ENCODE measurements around the gene HOXD10. TPM values are rescaled to one million over a fixed set of nuclear protein-coding genes. Genes with fewer than 3 reads are reported as not detected.

HOXD10 gene
- total RNA-seq, 1 experiment from 2014 or later, result not detected

DNA sequence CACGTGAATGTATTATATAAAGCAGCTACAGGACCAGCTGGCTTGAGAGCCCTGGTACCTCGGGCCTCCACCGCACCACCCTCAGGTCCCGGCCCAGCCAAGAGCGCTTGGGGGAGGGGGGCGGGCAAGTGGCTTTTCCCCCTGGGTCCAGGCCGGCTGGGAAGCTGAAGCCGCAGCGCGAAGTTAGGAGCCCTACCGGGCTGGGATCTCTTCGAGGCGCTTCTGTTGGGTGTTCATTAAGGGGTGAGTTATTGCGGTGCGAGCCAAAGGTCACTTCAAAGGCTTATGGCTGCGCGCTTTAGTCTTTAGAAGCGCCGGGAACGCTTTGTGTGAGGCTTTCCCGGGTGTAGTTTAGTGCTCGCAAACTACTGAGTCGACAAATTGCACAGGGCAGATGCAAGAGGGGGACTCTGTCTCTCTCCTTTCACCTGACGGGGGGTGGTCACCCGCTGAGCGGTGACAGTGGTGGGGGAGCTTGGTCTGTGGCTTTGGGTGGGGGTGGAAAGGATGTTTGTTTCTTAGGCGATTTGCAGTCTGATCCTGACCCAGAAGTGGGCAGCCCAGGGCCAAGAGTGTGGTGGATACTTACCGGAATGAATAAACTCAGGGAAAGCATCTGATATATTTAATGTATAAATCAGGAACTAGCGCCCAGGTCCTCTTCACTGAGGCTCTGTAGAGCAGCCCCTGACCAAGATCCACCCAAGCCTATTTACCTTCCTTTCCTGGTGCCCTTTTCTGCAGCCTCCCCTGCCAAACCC lies 46.5 kb downstream of the HOXD10 start:
- DNase-seq (ENCODE audit: low spot score), result no peak

DNA sequence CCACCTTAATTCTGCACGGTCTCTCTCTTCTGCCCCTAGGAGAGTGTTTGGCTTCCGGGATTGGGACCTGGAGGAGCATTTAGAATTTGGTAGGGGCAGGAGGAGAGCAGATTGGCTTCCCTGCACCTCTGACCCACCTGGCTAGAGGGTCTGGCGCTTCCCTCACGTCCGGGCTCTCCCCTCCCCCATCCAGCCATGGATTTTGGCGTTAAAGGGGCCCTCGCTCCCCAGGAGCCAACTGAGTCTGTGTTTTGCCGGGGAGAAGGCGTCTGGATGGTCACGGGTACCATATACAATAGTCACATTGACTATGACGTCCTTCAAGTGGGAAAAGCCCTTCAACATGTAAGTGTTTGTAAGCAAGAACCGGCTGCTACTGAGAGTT lies 47.1 kb downstream of the HOXD10 start:
- DNase-seq (ENCODE audit: low spot score), result no peak

DNA sequence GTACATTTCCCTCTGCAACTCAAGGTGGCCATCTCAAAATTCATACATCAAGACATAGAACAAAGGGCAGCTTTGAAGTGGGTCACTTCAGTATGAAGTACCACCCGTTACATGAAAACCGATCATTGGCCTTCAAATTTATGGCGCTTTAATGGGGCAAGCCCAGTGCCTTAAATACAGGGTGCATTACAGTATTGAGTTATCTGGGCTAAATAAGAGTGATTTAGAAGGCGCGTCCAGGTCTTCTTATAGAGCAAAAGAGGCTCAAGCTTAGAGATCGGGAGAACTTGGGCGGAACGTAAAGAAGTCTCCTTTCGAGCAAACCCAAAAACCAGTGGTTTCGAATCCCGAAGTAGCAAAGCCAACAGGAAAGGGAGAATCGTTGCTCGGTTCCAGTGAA lies 47.6 kb downstream of the HOXD10 start:
- no peak for DNase-seq (ENCODE audit: low spot score)

DNA sequence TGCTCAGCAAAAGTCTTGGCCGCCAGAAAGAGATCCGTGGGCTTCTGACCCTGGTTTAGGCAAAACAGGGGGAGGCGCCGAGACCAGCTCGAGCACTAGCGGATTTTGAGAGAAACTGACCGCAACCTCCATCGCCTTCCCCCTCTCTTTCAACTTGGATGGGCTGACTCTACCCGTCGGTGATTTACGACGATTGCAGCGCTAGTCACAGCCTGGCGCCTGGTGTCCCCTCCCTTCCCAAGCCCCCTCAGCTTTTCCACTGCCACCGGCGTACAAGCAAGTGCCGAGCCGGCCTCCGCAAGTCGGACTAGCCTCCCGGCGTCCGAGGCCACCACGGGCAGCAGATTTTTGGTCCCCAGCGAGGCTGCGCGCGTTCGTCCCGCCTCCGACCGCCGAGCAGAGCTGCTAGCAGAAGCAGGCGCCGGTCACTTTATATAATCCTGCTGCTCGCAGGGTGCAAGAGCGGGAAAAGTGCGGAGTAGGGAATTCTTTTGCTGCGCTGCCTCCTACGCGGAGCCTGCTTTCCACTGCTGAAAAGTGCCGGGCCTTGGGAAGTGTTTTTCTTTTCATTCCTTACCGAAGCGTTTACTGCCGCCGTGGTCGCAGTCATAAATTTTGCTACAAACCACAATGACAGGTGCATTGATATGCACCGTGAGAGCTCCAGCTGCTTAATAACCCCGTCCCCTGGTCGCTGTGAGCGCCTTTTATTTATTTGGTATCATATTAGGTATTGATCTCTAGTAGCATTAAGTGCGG lies 48.2 kb downstream of the HOXD10 start:
- no peak for DNase-seq (ENCODE audit: low spot score)

DNA sequence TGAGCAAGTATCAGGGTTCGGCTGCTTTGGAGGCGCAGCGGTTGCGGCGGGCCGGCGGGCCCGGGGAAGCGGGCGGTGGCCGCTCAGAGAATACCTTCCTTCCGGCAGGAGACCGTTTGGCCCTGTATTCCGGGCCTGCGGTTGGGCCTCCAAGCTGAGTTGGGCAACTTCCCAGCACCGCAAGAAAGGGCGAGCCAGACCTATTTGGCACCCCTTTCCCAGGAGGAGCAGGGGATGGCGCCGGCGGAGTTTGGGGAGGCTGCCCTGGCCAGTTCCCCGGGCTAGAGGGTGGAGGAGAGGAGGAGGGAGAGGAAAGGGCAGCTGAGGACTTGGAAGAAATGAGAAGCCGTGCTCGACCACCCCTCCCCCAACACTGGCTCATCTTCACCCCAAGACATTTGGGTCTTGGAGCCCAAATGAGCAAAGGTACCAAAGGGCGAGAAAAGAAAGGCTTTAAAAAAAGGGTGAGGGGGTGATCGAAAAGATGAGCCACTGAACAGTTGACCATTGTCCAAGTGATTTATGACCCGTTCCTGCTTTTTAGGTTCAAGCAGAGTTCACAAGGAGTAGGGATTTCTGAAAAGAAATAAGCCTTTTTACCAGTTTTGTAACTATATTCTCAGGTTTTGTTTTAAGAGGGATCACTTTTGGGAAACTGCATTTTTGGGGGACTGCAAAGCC lies 48.9 kb downstream of the HOXD10 start:
- no peak for DNase-seq (ENCODE audit: low spot score)

DNA sequence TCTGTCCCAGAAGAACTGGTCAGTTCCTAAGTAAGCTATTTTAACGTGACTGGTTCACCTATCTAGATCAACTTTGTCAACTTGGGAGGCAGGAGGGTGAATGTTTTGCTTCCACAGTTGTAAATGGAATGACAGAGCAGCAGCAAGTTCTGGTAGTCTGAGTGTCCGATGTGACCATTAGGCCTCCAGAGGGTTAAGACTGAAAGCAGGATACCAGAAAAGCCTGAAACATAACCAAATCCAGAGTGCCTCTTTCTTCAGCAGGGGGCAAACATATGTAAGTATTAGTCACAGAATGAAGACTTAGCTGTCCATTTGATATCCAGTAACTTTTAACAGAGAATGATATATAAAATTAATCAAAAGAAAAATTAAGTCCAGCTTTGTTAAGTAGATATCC lies 49.7 kb downstream of the HOXD10 start:
- DNase-seq (ENCODE audit: low spot score), result no peak

DNA sequence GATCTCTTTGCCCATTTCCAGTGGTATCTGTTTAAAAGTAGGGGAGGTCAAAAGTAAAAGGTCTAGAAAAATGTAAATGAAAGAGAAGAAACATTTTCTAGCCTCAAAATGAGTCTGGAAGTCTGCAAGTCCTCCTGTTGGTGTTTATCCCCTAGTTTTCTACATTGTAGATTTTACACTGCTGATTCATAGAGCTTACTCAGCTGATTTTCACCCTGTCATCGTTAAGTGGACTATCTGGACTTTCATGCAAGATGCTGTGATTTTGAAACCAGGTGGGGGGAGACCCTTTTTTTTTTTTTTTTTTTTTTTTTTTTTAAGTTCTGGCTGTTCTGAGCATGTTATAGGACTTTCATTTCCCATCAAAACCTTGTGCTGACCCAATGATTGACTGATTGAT lies 50.8 kb downstream of the HOXD10 start:
- no peak for DNase-seq (ENCODE audit: low spot score)

DNA sequence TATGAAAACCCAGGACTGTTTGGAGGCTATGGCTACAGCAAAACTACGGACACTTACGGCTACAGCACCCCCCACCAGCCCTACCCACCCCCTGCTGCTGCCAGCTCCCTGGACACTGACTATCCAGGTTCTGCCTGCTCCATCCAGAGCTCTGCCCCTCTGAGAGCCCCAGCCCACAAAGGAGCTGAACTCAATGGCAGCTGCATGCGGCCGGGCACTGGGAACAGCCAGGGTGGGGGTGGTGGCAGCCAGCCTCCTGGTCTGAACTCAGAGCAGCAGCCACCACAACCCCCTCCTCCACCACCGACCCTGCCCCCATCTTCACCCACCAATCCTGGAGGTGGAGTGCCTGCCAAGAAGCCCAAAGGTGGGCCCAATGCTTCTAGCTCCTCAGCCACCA lies 52.6 kb downstream of the HOXD10 start:
- no peak for DNase-seq (ENCODE audit: low spot score)

Other genes with a start within 250 kb of the HOXD10 start
- 9.4 and 19.8 TPM in 2 replicates for gene LNPK, start 114.5 kb upstream of the HOXD10 start, total RNA-seq (2014; rRNA removed; shearing (Covaris generic))
- not detected in 2 replicates for gene EVX2, start 32.8 kb upstream of the HOXD10 start, total RNA-seq (2014; rRNA removed; shearing (Covaris generic))
- 3.1 and 4.8 TPM in 2 replicates for gene HOXD13, start 24.1 kb upstream of the HOXD10 start, total RNA-seq (2014; rRNA removed; shearing (Covaris generic))
- not detected in 2 replicates for gene HOXD12, start 17.0 kb upstream of the HOXD10 start, total RNA-seq (2014; rRNA removed; shearing (Covaris generic))
- gene HOXD11, start 9.5 kb upstream of the HOXD10 start, total RNA-seq (2014; rRNA removed; shearing (Covaris generic)), result not detected in 2 replicates
- 1.1 and 2.1 TPM in 2 replicates for gene HOXD9, start 5.9 kb downstream of the HOXD10 start, total RNA-seq (2014; rRNA removed; shearing (Covaris generic))
- gene HOXD8, start 12.9 kb downstream of the HOXD10 start, total RNA-seq (2014; rRNA removed; shearing (Covaris generic)), result not detected in 2 replicates
- gene HOXD4, start 34.8 kb downstream of the HOXD10 start, total RNA-seq (2014; rRNA removed; shearing (Covaris generic)), result not detected in 2 replicates
- gene HOXD3, start 40.5 kb downstream of the HOXD10 start, total RNA-seq (2014; rRNA removed; shearing (Covaris generic)), result 0.29 and 0.70 TPM in 2 replicates
- not detected in 2 replicates for gene HOXD1, start 71.9 kb downstream of the HOXD10 start, total RNA-seq (2014; rRNA removed; shearing (Covaris generic))
- 31.7 and 55.3 TPM in 2 replicates for gene MTX2, start 152.7 kb downstream of the HOXD10 start, total RNA-seq (2014; rRNA removed; shearing (Covaris generic))